Right atrium auricular region (tissue), 2 donors: ENCODE measurements around the gene TMEM63C. TPM values are rescaled to one million over a fixed set of nuclear protein-coding genes. Genes with fewer than 3 reads are reported as not detected.
"Not testable (repeated sequence)": the region's sequence is repeated elsewhere in the genome, so short reads cannot be mapped to it uniquely, and the experiment has no call there.

Source experiments
- DNase-seq: peaks from one replicate; pipeline ENCODE4 v3.0.0-alpha.2; 2019; ENCODE audit warnings: low spot score
- H3K27ac ChIP-seq, 2 donors: fragments of 200-600 bp; sonication (generic); 1 replicate in 1 of 2; 2 replicates in 1 of 2; pipeline ENCODE4 v1.5.1; 2016 to 2019
- H3K27me3 ChIP-seq, 2 donors: fragments of 200-600 bp; sonication (generic); one replicate each; pipeline versions ENCODE4 v1.5.1 to v1.6.0; 2017 to 2019
- H3K36me3 ChIP-seq: fragments of 200-600 bp; sonication (generic); one replicate; pipeline ENCODE4 v1.5.1; 2016
- H3K4me1 ChIP-seq, 2 donors: fragments of 200-600 bp; sonication (generic); one replicate each; pipeline versions ENCODE4 v1.5.1 to v1.6.0; 2017 to 2019
- H3K4me3 ChIP-seq, 2 donors: fragments of 200-600 bp; sonication (generic); 1 replicate in 1 of 2; 2 replicates in 1 of 2; pipeline ENCODE4 v1.5.1; 2017 to 2019; ENCODE audit warnings: mild to moderate bottlenecking in 1 of 2, moderate library complexity in 1 of 2
- H3K9me3 ChIP-seq, 2 donors: fragments of 200-600 bp; sonication (generic); one replicate each; pipeline ENCODE4 v1.5.1; 2019
- CTCF ChIP-seq, 2 donors: fragments of 200-600 bp; sonication (generic); IDR thresholded peaks; one replicate each; pipeline ENCODE4 v1.5.1; 2019; ENCODE audit warnings: antibody characterized with exemption in 2 of 2
- total RNA-seq, 2 donors: library from RNA; depleted of rRNA; stranded (reverse); fragments of >200 nt; gene quantifications; one replicate each; pipeline ENCODE4 v1.1.0, GENCODE V29; 2016

Gene TMEM63C
- total RNA-seq, 2 donors from 2014 or later = 0.04 TPM; not detected in 1

- H3K27ac ChIP-seq = no peak overlapping the region
- TF ChIP-seq CTCF (IDR thresholded peaks at IDR 0.05) = no peak
- peaks cover 42% of the 10 kb centered on the region for H3K36me3 ChIP-seq
- no peak for DNase-seq
- H3K9me3 ChIP-seq = peaks cover 0 to 6% of the 10 kb centered on the region in 2 donors
- no peaks in the 10 kb centered on the region for H3K4me1 ChIP-seq
- no peak overlapping the region for H3K4me3 ChIP-seq
- H3K27me3 ChIP-seq = no peaks in the 10 kb centered on the region
Observed at GRCh38 chr14:77276295-77276935, 94.8 kb downstream of the TMEM63C start.

GRCh38 chr14:77276959-77277358, 95.4 kb downstream of the TMEM63C start:
- no peak overlapping the region for H3K4me3 ChIP-seq
- no peak for DNase-seq
- no peak overlapping the region for H3K27ac ChIP-seq
- H3K9me3 ChIP-seq = peaks cover 0 to 6% of the 10 kb centered on the region in 2 donors
- no peak for TF ChIP-seq CTCF (IDR thresholded peaks at IDR 0.05)
- H3K27me3 ChIP-seq = no peaks in the 10 kb centered on the region
- no peaks in the 10 kb centered on the region for H3K4me1 ChIP-seq
- peaks cover 42% of the 10 kb centered on the region for H3K36me3 ChIP-seq

- Histone ChIP-seq H3K27me3 (no peaks in the 10 kb centered on the region), H3K27ac (no peak overlapping the region), H3K4me3 (no peak overlapping the region), H3K9me3 (peaks cover 0 to 2% of the 10 kb centered on the region in 2 donors), H3K4me1 (no peaks in the 10 kb centered on the region), H3K36me3 (peaks cover 50% of the 10 kb centered on the region)
- DNase-seq = no peak
- no peak for TF ChIP-seq CTCF (IDR thresholded peaks at IDR 0.05)
Observed at GRCh38 chr14:77278461-77279230, 97.0 kb downstream of the TMEM63C start.

GRCh38 chr14:77279719-77280118, 98.1 kb downstream of the TMEM63C start:
- Histone ChIP-seq H3K4me1 (no peaks in the 10 kb centered on the region), H3K36me3 (peaks cover 61% of the 10 kb centered on the region), H3K4me3 (no peak overlapping the region), H3K27ac (no peak overlapping the region), H3K9me3 (no peaks in the 10 kb centered on the region), H3K27me3 (no peaks in the 10 kb centered on the region)
- DNase-seq = no peak
- TF ChIP-seq CTCF (IDR thresholded peaks at IDR 0.05) = no peak

GRCh38 chr14:77280921-77281320, 99.3 kb downstream of the TMEM63C start:
- not testable (repeated sequence) for H3K9me3 ChIP-seq, DNase-seq, H3K27ac ChIP-seq, H3K4me1 ChIP-seq, H3K27me3 ChIP-seq, H3K4me3 ChIP-seq
- peaks cover 73% of the 10 kb centered on the region for H3K36me3 ChIP-seq

- Histone ChIP-seq H3K27me3 (no peaks in the 10 kb centered on the region), H3K4me1 (no peaks in the 10 kb centered on the region), H3K27ac (no peak overlapping the region), H3K4me3 (no peak overlapping the region), H3K36me3 (peaks cover 77% of the 10 kb centered on the region), H3K9me3 (no peaks in the 10 kb centered on the region)
- DNase-seq = no peak
- no peak for TF ChIP-seq CTCF (IDR thresholded peaks at IDR 0.05)
Observed at GRCh38 chr14:77281852-77282410, 100.3 kb downstream of the TMEM63C start.
